ENCODE data around the gene TEAD1. TPM values are rescaled to one million over a fixed set of nuclear protein-coding genes. Genes with fewer than 3 reads are reported as not detected.
A peak's percentile ranks its signal among the peaks of the same experiment; 100 is the strongest.

Gene TEAD1
- total RNA-seq, 1 donor from 2014 or later, result 17.6 TPM

DNA sequence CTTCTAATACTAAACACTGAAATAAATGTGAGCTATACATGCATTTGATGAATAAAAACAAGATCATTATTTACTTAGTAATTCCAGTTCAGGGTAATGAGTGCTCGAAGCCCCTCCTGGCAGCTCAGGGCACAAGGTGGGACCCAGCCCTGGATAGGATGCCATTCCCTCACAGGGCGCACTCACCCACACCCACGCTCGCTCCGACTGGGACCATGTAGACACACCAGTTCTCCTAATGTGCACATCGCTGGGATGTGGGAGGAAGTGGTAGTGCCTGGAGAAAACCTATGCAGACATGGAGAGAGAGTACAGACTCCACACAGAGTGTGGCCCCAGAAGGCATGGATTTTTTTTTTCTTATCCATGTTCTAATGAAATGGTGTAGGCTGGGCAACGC is 290.4 kb downstream of the TEAD1 start:
- H3K27me3 ChIP-seq (ENCODE audit: control insufficient read depth, insufficient read depth, low read length), result no peaks in the 10 kb centered on the region
- H3K4me3 ChIP-seq (ENCODE audit: low read depth, low read length), result no peak overlapping the region
- FAIRE-seq, result no peak
- no peak for DNase-seq (ENCODE audit: low read depth)
- TF ChIP-seq, protein P1, sequence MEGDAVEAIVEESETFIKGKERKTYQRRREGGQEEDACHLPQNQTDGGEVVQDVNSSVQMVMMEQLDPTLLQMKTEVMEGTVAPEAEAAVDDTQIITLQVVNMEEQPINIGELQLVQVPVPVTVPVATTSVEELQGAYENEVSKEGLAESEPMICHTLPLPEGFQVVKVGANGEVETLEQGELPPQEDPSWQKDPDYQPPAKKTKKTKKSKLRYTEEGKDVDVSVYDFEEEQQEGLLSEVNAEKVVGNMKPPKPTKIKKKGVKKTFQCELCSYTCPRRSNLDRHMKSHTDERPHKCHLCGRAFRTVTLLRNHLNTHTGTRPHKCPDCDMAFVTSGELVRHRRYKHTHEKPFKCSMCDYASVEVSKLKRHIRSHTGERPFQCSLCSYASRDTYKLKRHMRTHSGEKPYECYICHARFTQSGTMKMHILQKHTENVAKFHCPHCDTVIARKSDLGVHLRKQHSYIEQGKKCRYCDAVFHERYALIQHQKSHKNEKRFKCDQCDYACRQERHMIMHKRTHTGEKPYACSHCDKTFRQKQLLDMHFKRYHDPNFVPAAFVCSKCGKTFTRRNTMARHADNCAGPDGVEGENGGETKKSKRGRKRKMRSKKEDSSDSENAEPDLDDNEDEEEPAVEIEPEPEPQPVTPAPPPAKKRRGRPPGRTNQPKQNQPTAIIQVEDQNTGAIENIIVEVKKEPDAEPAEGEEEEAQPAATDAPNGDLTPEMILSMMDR (IDR thresholded peaks at IDR 0.05; ENCODE audit: insufficient read depth, low read length, severe bottlenecking), result no peak
- peaks cover 20% of the 10 kb centered on the region for H3K36me3 ChIP-seq (ENCODE audit: control insufficient read depth, insufficient read depth, low read length)

DNA sequence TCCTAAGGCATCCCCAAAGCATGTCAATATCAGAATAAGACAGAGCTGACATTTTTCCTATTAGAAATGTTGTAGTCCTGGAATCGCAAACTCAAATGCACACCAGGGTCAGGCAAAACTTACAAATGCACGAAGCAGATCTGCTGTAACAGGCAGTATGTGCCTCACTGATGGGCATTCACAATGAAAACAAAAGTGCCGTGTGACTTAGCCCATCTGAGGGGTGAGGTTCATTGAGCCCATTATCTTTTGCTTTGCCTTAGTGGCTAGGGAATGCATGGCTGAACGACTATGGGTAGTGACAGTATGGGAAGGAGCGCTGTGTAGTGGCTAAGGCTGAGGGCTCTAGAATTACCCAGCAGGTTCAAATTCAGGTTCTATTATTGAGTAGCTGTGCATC is 291.8 kb downstream of the TEAD1 start:
- TF ChIP-seq, protein P1 (IDR thresholded peaks at IDR 0.05; ENCODE audit: insufficient read depth, low read length, severe bottlenecking), result no peak
- H3K27me3 ChIP-seq (ENCODE audit: control insufficient read depth, insufficient read depth, low read length), result no peaks in the 10 kb centered on the region
- no peak overlapping the region for H3K4me3 ChIP-seq (ENCODE audit: low read depth, low read length)
- H3K36me3 ChIP-seq (ENCODE audit: control insufficient read depth, insufficient read depth, low read length), result peaks cover 20% of the 10 kb centered on the region
- no peak for FAIRE-seq
- DNase-seq (ENCODE audit: low read depth), result no peak

DNA sequence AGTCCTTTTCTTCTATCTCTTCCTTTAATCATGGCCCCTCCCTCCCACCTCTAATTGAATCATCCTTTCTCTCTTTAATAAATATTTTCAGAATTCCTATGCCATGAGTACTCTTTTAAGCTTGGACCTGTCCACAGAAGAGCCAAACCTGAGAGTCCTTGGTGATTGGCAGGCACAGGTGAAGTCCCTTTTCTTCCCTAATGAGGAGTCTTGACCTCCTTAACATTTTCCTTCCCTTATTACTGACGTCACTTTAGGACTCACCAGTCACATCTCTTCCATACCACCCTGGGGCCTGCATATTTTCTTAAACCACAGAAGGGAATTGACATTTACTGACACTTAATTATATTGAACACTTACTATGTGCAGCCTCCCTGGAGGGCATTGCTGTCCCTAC is 293.9 kb downstream of the TEAD1 start:
- peak; percentile 82 for DNase-seq (ENCODE audit: low read depth)
- TF ChIP-seq, protein P1 (IDR thresholded peaks at IDR 0.05; ENCODE audit: insufficient read depth, low read length, severe bottlenecking), result no peak
- Histone ChIP-seq H3K36me3 (ENCODE audit: control insufficient read depth, insufficient read depth, low read length) (peaks cover 8% of the 10 kb centered on the region), H3K4me3 (ENCODE audit: low read depth, low read length) (no peak overlapping the region), H3K27me3 (ENCODE audit: control insufficient read depth, insufficient read depth, low read length) (no peaks in the 10 kb centered on the region)
- no peak for FAIRE-seq

DNA sequence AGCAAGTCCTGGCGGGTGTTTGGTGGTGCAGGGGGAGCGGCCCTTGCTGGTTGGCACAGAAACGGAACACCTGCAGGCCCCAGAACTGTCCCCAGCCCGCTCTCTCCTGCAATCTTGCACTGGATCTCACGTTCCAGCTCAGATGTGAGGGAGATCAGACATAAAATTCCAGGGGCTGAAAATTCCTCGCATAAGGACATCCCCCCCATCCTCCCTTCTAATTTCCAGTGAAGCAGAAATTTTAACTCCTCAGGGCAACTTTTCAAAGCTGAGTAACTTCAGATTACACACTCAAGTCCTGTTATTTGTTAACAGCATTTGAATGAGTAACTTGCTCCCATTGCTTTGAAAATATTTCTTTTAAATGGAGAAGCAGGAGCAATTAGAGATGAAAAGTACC is 294.6 kb downstream of the TEAD1 start:
- no peak overlapping the region for H3K4me3 ChIP-seq (ENCODE audit: low read depth, low read length)
- DNase-seq (ENCODE audit: low read depth) (peak; percentile 39), FAIRE-seq (no peak)
- TF ChIP-seq, protein P1 (IDR thresholded peaks at IDR 0.05; ENCODE audit: insufficient read depth, low read length, severe bottlenecking), result no peak
- H3K36me3 ChIP-seq (ENCODE audit: control insufficient read depth, insufficient read depth, low read length), result peaks cover 7% of the 10 kb centered on the region
- no peaks in the 10 kb centered on the region for H3K27me3 ChIP-seq (ENCODE audit: control insufficient read depth, insufficient read depth, low read length)

DNA sequence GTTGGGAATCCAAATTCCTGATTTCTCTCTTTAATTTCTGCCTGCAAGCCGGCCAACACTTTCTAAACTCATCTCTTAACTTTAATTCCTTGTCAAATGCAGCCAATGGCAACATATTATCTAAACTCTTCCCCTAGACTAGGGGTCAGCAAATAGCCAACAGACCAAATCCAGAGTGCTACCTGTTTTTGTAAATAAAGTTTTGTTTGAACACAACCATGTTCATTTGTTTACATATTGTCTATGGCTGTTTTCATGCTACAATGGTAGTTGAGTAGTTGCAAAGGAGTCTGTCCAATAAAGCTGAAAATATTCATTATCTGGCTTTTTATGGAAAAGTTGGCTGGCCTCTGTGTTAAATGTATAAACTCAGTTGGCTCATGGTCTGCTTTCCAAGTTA is 297.7 kb downstream of the TEAD1 start:
- DNase-seq (ENCODE audit: low read depth) (no peak), FAIRE-seq (no peak)
- TF ChIP-seq, protein P1 (IDR thresholded peaks at IDR 0.05; ENCODE audit: insufficient read depth, low read length, severe bottlenecking), result no peak
- Histone ChIP-seq H3K36me3 (ENCODE audit: control insufficient read depth, insufficient read depth, low read length) (peaks cover 5% of the 10 kb centered on the region), H3K27me3 (ENCODE audit: control insufficient read depth, insufficient read depth, low read length) (no peaks in the 10 kb centered on the region), H3K4me3 (ENCODE audit: low read depth, low read length) (no peak overlapping the region)

DNA sequence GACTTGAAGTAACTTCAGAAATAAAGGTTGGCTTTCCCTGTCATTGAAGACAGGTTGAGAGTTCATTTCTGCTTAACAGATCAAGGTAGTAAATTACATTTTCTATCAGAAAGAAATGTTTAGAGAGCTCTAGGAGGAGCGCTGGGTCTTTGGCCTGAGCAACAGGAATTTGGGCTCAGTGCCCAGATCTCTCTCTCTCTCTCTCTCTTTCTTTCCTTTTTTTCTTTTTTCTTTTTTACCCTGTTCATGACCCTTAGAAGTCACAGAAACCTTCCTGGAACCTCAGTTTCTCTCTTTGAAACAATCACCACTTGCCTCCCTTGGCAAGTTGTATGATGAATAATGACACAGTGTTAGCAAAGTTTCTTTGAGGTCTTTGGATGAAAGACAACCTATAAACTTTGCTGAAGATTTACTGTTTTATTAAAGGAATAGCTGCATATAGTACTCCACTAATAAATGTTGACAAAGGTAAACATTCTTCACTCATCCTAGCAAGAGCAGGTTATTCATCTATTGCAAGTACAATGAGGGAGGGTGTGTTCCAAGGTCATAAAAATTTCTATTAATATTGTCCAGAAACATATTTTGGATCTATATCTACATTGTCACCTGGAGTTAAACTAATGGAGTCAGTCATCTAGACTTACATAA is 299.4 kb downstream of the TEAD1 start:
- H3K36me3 ChIP-seq (ENCODE audit: control insufficient read depth, insufficient read depth, low read length), result peaks cover 5% of the 10 kb centered on the region
- H3K27me3 ChIP-seq (ENCODE audit: control insufficient read depth, insufficient read depth, low read length), result no peaks in the 10 kb centered on the region
- no peak overlapping the region for H3K4me3 ChIP-seq (ENCODE audit: low read depth, low read length)
- FAIRE-seq (no peak), DNase-seq (ENCODE audit: low read depth) (no peak)
- TF ChIP-seq, protein P1 (IDR thresholded peaks at IDR 0.05; ENCODE audit: insufficient read depth, low read length, severe bottlenecking), result no peak

Data from bronchial epithelial cell (primary cell).